Activated CD4-positive, alpha-beta T cell treated with anti-CD3 and anti-CD28 coated beads, Interleukin-2, amount 50 U/mL, for 48 hours (primary cell): ENCODE data around the gene CD68.

Experiments
- DNase-seq, 2 experiments: peaks; one replicate each; pipeline ENCODE4 v3.0.0-alpha.2; 2020

Gene CD68

GRCh38 chr17:7560172-7561027, 19.0 kb upstream of the CD68 start:
- DNase-seq: peak; percentile 72 to 77

- peak; percentile 89 to 93 for DNase-seq
Observed at GRCh38 chr17:7561028-7561575, 18.3 kb upstream of the CD68 start.

- DNase-seq: peak; percentile 89
Observed at GRCh38 chr17:7561589-7562207, 17.7 kb upstream of the CD68 start, which contains the start of gene SENP3. Gene SENP3, plus strand, starts transcription at chr17:7561919. Its CDS starts 1,158 bp downstream, at chr17:7563077.

- DNase-seq: no peak
Observed at GRCh38 chr17:7562208-7562605, 17.2 kb upstream of the CD68 start.

GRCh38 chr17:7563115-7563869, 16.1 kb upstream of the CD68 start:
- DNase-seq: no peak

- no peak for DNase-seq
Observed at GRCh38 chr17:7569571-7569970, 9.9 kb upstream of the CD68 start.

GRCh38 chr17:7570351-7570750, 9.1 kb upstream of the CD68 start:
- DNase-seq: no peak

GRCh38 chr17:7572338-7572587, 7.2 kb upstream of the CD68 start:
- DNase-seq: no peak

GRCh38 chr17:7572588-7573323, 6.7 kb upstream of the CD68 start:
- peak; percentile 100 for DNase-seq

- DNase-seq: peak; percentile 89
Observed at GRCh38 chr17:7573324-7574080, 5.9 kb upstream of the CD68 start.

GRCh38 chr17:7574176-7574953, 5.1 kb upstream of the CD68 start:
- no peak for DNase-seq

GRCh38 chr17:7575481-7575883, 4.0 kb upstream of the CD68 start:
- no peak for DNase-seq

- DNase-seq: no peak
Observed at GRCh38 chr17:7575959-7576358, 3.5 kb upstream of the CD68 start.

GRCh38 chr17:7576432-7576937, 3.0 kb upstream of the CD68 start:
- no peak for DNase-seq

GRCh38 chr17:7577327-7578199, 1.9 kb upstream of the CD68 start:
- DNase-seq: no peak

GRCh38 chr17:7579834-7580603, 581 bp downstream of the CD68 start:
- peak in 1 of 2 experiments; percentile 46 for DNase-seq

- no peak for DNase-seq
Observed at GRCh38 chr17:7580604-7581575, 1.5 kb downstream of the CD68 start.
